EL (cell line): Measurements from ENCODE around the gene MRRF.

ENCODE experiments used
- DNase-seq: peaks from one replicate; pipeline ENCODE4 v3.0.0-alpha.2; 2016

MRRF gene, protein sequence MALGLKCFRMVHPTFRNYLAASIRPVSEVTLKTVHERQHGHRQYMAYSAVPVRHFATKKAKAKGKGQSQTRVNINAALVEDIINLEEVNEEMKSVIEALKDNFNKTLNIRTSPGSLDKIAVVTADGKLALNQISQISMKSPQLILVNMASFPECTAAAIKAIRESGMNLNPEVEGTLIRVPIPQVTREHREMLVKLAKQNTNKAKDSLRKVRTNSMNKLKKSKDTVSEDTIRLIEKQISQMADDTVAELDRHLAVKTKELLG

DNA sequence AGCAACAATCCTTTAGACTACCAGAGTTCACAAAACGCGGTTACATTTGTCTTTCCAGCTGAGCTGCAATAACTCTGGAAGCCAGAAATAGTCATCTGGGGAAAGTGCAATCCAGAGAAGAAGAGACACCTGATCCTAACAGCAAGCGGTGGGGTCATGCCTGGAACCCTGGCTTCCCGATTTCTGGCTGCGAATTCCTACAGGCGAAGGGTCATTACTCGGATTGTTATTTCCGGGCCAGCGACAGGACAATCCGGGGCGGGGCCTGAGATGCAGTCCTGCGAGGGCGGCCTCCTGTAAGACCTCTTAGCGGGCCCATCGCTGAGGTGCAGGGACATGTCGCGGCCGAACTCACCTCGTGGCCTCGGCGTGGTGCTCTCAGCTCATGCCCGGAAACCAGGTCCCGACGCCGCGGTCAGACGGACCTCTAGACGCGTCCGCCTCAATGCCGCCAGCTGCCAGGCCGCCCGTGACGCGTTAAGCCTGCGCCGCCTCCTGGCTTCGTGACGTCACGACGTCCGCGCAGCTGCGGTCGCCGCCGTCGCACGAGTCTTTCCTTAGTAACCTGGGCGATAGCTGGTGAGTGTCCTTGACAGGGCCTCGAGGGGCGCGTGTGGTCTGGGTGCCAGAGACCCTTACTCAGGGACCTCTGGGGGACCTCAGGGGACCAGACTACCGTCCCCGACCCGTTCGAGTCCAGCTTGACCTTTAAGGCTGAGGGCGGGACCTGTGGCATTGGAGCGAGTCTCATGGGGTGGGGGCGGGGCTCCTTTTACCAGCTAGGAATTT lies at the start of gene MRRF, which contains the start of gene RBM18:
Gene MRRF, plus strand, starts transcription at position 523 of the 789 bp plus-strand sequence. CDS start 6,010 bp downstream, outside the sequence.
Gene RBM18, minus strand, starts transcription at position 481 of the 789 bp plus-strand sequence. CDS start 3,348 bp downstream, outside the sequence.
- DNase-seq: peak; percentile 91

DNA sequence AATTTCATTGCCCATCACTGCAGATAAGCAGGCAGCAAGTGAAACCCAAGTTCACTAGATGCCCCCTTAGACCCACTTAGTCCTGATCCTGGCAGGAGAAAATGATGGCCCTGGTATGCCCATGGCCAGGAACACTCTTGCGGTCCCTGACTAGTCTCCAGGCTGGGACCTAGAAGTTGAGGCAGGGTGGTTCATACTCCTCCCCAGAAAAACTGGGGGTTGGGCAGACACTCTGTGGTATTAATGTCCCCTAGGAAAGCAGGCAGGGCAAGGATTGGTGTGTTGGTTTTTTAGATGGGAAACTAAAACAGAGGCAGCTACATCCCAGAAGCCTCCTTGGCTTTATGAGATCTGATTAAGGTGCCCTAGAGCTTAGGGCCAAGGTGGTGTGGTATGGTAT lies 49.0 kb upstream of the MRRF start:
- DNase-seq: no peak

GRCh38 chr9:122216138-122216797 lies 48.4 kb upstream of the MRRF start:
- no peak for DNase-seq

DNA sequence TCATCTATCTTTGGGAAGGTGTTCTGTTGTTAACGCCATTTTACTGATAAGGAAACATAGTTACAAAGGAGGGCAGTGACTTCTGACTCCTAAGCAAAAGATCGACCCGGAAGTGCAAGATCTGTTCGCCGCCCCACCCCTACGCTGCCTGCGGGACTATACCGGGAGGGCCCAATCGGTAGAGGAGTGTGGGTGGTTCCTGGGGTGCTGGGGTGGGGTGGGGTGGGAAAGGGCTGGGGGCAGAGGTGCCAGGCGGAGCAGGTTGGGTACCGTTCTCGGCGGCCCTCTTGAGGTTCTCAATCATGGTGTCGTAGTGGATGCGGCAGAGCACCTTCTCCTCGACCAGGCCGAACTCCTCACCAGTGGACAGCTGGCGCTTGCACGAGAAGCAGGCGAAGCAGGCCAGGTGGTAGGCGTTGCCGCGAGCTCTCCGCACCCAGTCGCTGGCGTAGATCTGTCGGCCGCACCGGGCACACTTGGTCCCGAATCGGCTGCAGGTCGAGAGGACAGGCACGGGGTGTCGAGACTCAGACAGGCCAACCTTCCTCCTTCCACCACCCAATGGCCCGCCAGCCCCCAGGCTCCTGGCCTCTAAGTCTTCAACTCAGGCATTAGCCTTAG lies 47.8 kb upstream of the MRRF start:
- no peak for DNase-seq

DNA sequence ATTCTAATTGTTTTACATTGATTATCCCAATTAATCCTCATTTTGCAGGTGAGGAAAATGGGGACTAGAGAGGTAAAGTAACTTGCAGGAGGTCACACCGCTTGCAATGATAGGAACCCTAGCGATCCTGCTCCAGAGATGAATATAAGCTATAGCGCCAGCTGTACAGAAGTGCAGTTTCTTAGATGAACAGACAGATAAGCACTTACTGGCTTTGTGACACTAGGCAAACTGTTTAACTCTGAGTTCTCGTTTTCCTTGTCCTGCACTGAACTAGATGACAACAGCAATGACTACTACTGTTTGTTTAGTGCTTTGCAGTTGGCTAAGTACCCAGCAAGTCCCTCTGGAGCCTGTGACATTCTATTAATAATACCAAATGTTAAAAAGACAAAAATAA lies 47.0 kb upstream of the MRRF start:
- DNase-seq: no peak

DNA sequence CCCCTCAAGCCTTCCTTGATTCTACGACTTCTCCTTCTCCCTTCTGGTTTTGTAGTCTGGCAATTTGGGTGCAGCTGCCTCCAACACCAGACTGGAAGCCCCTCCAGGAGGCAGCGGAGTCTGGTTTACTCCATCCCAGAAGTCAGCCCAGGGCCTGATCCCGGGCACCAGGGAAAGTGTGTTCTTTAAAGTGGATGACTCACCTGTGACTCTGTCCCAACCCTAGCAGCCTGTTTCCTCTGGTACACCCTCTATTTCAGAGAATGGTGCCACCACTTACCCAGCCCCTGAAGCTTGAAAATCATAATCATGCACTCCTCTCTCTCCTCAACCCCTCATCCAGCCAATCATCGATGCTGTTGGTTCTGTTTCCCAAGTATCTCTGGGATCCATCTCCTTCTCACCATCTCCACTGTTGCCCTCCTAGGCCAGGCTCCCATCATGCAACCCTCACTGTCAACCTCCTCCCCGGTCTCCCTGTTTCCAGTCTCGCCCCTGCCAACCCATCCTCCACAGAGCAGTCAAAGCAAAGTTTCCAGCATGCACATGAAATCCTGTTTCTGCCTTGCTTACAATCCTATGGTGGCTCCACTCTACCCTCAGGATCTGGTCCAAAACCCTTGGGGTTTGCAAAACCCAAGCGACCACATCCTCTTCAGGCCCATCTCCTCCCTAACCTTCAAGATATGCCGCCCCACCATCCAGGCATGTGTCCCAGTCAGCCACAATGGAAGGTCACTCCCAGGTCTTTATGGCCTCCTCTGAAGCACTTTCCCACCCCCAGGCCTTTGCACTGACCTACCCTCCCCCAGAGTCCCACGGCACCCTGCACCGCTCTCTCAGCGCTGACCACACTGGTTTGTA lies 46.4 kb upstream of the MRRF start:
- DNase-seq: no peak

- DNase-seq: no peak
Measured at GRCh38 chr9:122218935-122219855, 45.5 kb upstream of the MRRF start.

DNA sequence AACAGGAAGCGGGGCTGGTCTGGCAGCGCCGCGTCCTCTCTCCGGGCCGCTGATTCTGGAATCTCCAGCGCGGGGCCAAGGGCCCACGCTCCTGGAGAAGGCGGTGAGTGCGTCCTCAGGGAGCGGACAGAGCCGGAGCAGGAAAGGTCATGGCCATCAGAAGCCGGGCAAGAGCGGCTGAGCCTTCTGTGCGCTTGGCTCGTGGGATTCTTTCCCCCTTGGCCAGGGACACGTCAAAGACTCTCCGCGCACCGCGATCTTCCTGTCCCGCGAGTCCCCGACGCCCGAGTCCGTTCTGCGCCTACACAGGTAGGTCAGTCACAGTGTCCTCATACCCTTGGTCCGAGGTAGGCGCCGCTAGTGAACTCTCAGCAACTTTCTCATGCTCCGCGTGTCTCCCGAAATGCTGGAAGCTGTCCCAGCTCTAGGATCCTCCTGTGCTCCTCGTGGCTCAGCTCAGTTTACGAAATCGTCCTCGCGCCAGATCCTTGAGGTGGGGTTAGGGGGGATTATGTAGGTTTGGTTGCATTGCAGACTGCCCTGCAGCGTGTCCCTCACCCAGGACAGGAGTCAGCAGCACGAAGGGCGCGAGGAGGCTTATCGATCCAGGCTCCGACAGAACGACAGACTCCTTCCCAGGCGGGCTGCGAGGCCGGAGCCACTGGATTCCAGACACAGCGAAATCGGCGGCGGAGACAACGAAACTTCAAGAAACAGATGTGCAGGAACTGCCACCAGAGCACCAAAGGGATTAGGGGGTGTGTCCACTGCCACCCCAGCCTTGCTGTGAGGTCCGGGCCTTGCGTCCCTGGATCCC lies 44.6 kb upstream of the MRRF start:
- no peak for DNase-seq

DNA sequence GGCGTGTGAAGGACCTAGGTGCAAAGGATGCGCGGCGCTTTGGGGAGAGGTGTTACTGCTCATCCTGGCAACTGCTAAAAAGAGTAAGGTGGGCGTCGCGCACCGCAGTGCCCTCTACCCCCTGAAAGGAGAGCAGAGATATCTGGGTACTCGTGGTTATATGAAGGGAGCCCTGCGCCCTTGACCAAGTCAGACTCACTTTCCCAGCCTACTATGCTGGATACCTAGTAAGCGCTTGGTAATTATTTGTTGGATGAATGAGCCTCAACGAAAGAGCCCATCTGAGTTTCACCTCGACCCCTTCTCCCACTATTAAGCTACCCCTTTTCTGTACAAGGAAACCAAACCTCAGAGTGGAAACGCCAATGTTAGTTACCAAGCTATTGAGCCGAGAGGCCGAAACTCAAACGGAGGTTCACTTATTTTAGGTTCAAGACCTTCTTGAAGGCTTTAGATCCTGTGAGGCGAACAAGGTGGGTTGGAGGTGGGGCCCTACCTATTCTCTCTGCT lies 44.0 kb upstream of the MRRF start:
- no peak for DNase-seq

DNA sequence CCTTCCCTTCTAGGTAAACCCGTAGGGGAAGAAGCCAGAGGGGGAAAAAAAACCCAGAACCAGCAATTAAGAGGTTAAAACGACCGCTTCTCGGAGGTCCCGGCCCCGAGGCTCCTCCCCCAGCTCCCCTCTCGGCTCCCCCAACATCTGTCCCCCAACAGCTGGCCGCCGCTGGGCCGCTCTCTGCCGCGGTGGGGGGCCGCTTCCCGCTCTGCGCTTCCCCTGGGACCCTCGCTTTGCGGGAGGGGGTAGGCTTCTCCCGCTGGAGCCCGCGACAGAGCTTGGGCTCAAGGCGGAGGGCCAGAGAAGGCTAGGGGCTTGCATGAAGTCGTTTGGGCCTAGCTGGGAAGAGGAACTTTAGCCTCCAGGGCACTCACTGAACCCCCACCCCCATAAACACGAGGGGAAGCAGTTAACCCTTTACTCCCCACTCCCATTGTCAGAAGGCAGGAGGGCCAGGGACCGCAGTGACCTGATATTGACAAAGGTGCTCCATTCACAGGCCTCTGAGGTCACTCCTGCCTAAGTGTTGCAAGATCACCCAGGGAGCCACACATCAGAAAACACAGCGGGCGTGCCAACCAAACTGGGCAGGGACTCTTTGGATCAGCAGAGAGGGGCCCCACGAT lies 43.4 kb upstream of the MRRF start:
- no peak for DNase-seq

DNA sequence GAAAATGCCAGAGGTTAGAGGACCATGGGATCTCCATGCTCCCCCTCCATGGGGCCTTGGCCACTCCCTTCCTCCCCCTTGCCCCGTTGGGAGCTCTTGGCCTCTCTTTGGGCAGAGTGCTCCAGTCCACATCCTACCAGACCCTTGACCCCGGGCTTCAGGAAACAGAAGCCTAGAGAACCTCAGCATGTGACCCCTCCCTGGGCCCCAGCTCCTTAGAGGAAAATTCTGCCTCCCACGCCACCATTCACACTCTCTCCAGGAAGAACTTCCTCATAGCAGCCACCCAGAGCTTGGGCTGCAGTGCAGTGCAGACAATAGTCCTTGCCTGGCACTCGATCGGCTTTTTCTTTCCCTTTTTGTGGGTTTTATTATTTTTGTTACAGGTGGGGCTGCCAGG lies 41.9 kb upstream of the MRRF start:
- DNase-seq: no peak

DNA sequence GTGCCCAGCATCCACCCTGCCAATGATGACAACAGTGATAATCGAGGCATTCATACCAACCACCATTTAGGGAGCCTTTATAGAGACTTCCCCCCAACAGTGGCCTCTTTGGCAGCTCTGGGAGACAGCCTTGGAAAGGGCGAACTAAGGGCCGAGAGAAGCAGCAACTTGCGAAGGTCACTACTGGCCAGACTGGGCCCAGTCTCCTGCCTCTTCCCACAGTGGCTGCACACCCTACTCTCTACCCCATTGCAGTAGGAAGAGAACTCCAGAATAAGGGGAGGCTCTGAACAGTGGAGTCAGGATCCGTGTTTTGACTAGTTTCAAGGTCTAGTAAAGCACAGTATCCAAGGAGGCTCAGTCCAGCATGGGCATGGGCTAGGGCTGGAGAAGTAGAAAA lies 41.2 kb upstream of the MRRF start:
- no peak for DNase-seq

- no peak for DNase-seq
Measured at GRCh38 chr9:122225312-122226141, 39.2 kb upstream of the MRRF start.

GRCh38 chr9:122226142-122226757 lies 38.4 kb upstream of the MRRF start:
- no peak for DNase-seq

DNA sequence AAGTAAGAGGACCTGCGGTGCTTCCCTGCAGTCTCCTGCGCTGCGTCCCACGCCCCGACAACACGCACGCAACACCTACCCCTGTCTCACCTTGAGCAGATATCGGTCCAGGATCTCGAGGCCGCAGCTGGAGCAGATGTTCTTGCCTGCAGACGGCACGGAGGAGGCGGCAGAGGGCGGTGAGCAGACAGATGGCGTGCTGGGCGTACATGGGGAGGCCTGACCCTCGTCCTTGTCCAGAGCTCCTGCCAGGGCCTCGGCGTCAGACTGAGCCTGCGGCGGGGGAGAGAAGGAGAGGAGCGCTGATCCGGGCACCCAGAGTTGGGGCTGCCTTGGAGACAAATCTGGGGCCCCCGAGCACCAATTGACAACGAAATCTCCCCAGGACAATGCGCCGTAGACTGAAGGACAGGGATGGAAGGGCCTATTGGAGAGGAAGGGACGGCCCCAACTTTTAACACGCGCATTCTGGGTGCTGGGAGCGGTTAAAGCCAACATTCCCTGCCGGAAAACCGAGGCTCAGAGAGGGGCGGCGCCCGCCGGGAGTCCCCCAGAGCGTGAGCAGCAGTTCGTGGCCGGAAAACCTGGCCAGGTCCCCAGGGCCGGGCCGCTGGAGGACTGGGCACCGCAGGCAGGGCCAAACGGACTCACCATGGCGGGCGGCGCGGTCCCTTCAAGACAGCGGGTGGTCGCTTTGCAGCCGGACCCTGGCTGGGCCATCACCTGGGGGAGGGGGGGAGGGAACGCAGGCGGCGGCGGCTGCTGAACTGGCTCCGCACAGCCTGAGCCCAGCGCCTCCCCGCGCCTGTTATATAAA lies 37.7 kb upstream of the MRRF start:
- no peak for DNase-seq

DNA sequence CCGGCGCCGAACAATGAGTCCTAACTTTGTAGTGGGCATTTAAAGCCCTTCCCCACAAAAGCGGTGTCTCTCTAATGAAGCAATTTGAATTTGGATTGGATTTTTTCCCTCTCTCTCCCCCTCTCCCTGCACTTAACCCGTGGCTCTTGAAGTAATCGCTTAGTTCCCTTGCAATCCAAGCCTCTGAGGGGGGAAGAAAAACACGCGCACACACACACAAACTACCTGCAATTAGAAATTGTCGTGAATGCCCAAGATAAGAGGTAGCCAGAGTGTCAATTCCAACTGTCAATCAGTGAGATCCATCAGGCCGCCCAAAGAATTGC lies 37.1 kb upstream of the MRRF start:
- no peak for DNase-seq

- no peak for DNase-seq
Measured at GRCh38 chr9:122228191-122228567, 36.5 kb upstream of the MRRF start.
